ENCODE data around the gene TMEM11.
"Not testable (repeated sequence)": the region's sequence is repeated elsewhere in the genome, so short reads cannot be mapped to it uniquely, and the experiment has no call there.

Gene TMEM11

DNA sequence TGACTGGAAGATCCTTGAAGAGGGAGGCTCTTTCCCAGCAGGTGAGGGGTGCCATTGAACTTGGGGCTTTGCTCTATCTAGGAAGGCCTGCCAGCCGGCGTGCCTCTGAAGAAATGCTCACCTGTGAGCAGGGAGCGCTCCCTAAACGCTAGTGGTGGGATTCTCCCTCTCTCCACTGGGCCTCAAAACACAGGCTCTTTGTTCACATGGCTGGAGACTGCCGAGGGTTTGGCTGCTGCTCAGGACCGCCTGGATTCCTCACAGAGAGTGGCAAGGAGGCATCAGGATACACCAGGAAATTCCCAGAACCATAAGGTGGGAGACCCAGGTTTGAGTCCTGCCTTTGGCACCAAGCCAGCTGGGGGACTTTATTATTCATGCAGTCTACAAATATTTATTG lies 17.6 kb upstream of the TMEM11 start:
- no peak for TF ChIP-seq CTCF (IDR thresholded peaks at IDR 0.05; ENCODE audit: low read depth, low read length, missing control alignments)
- no peak for DNase-seq (ENCODE audit: extremely low read depth, low read depth)
- H3K4me3 ChIP-seq (replicated peaks; ENCODE audit: low read depth, low read length), result no peak overlapping the region

- no peak for DNase-seq (ENCODE audit: extremely low read depth, low read depth)
- TF ChIP-seq CTCF (IDR thresholded peaks at IDR 0.05; ENCODE audit: low read depth, low read length, missing control alignments), result no peak
- no peak overlapping the region for H3K4me3 ChIP-seq (replicated peaks; ENCODE audit: low read depth, low read length)
These were observed 14.9 kb upstream of the TMEM11 start for GRCh38 chr17:21228845-21229244.

- DNase-seq (ENCODE audit: extremely low read depth, low read depth), result no peak
- no peak overlapping the region for H3K4me3 ChIP-seq (replicated peaks; ENCODE audit: low read depth, low read length)
- TF ChIP-seq CTCF (IDR thresholded peaks at IDR 0.05; ENCODE audit: low read depth, low read length, missing control alignments), result no peak
These were observed 14.2 kb upstream of the TMEM11 start for GRCh38 chr17:21228111-21228510.

- not testable (repeated sequence) for DNase-seq (ENCODE audit: extremely low read depth, low read depth); H3K4me3 ChIP-seq (replicated peaks; ENCODE audit: low read depth, low read length)
These were observed 13.3 kb upstream of the TMEM11 start for GRCh38 chr17:21227277-21227676.

- H3K4me3 ChIP-seq (replicated peaks; ENCODE audit: low read depth, low read length), result no peak overlapping the region
- TF ChIP-seq CTCF (IDR thresholded peaks at IDR 0.05; ENCODE audit: low read depth, low read length, missing control alignments), result no peak
These were observed 9.1 kb upstream of the TMEM11 start for GRCh38 chr17:21223086-21223485.

GRCh38 chr17:21218831-21219380 lies 4.9 kb upstream of the TMEM11 start:
- no peak for DNase-seq (ENCODE audit: extremely low read depth, low read depth)
- no peak overlapping the region for H3K4me3 ChIP-seq (replicated peaks; ENCODE audit: low read depth, low read length)
- TF ChIP-seq CTCF (IDR thresholded peaks at IDR 0.05; ENCODE audit: low read depth, low read length, missing control alignments), result no peak

More at GRCh38 chr17:21223086-21223485, 9.1 kb upstream of the TMEM11 start:
- no peak for DNase-seq (ENCODE audit: extremely low read depth, low read depth)

GRCh38 chr17:21218101-21218500 lies 4.1 kb upstream of the TMEM11 start:
- no peak for DNase-seq (ENCODE audit: extremely low read depth, low read depth)
- no peak for TF ChIP-seq CTCF (IDR thresholded peaks at IDR 0.05; ENCODE audit: low read depth, low read length, missing control alignments)
- H3K4me3 ChIP-seq (replicated peaks; ENCODE audit: low read depth, low read length), result no peak overlapping the region
